Common myeloid progenitor, CD34-positive (primary cell): ENCODE data around the gene NECTIN1. TPM values are rescaled to one million over a fixed set of nuclear protein-coding genes. Genes with fewer than 3 reads are reported as not detected.
A peak's percentile ranks its signal among the peaks of the same experiment; 100 is the strongest.

ENCODE experiments used
- CTCF ChIA-PET: fragments of 350-600 bp; sonication (Branson Sonifier 250); formaldehyde crosslinking; loops from one replicate; lab custom pipeline; 2021; ENCODE audit warnings: antibody characterized with exemption; lab: Charles Lee
- POLR2A ChIA-PET: fragments of 350-600 bp; sonication (Branson Sonifier 250); formaldehyde crosslinking; loops from one replicate; lab custom pipeline; 2021; ENCODE audit warnings: antibody characterized with exemption; lab: Charles Lee
- DNase-seq, 3 donors: peaks; one replicate each; pipeline versions ENCODE4 v3.0.0 to v3.0.0-alpha.2; 2013
- H3K27ac ChIP-seq, 2 experiments: 1 replicate in 1 of 2; 2 replicates in 1 of 2; pipeline ENCODE4 v1.7.0; 2013; ENCODE audit warnings: inconsistent platforms in 2 of 2, low read length in 2 of 2, mild to moderate bottlenecking in 2 of 2, low read depth in 1 of 2, moderate library complexity in 1 of 2; ENCODE audit not compliant: severe bottlenecking in 2 of 2, insufficient read depth in 1 of 2, poor library complexity in 1 of 2
- H3K27me3 ChIP-seq, 5 experiments: replicated peaks in 2 of 5; 1 replicate in 3 of 5; 2 replicates in 2 of 5; pipeline versions ENCODE4 v1.6.1 to v1.7.0; 2013; ENCODE audit warnings: low read length in 4 of 5, mild to moderate bottlenecking in 2 of 5, moderate library complexity in 2 of 5, inconsistent platforms in 1 of 5; ENCODE audit not compliant: insufficient read depth in 5 of 5, control insufficient read depth in 4 of 5
- H3K36me3 ChIP-seq, 4 experiments: 1 replicate in 2 of 4; 2 replicates in 2 of 4; pipeline versions ENCODE4 v1.6.1 to v1.7.0; 2013; ENCODE audit warnings: low read length in 3 of 4, control low read depth in 1 of 4, mild to moderate bottlenecking in 1 of 4; ENCODE audit not compliant: control insufficient read depth in 4 of 4, insufficient read depth in 4 of 4
- H3K4me1 ChIP-seq, 4 experiments: 1 replicate in 3 of 4; 2 replicates in 1 of 4; pipeline versions ENCODE4 v1.6.1 to v1.7.1; 2013; ENCODE audit warnings: low read length in 3 of 4, mild to moderate bottlenecking in 3 of 4, control low read depth in 1 of 4, inconsistent platforms in 1 of 4, moderate library complexity in 1 of 4; ENCODE audit not compliant: control insufficient read depth in 4 of 4, insufficient read depth in 4 of 4; ENCODE audit errors: control extremely low read depth in 1 of 4
- H3K4me3 ChIP-seq, 7 experiments: 1 replicate in 4 of 7; 2 replicates in 3 of 7; pipeline versions ENCODE4 v1.5.1 to v1.7.0; 2013; ENCODE audit warnings: mild to moderate bottlenecking in 7 of 7, low read length in 6 of 7, moderate library complexity in 6 of 7, inconsistent platforms in 2 of 7, low read depth in 2 of 7, control low read depth in 1 of 7; ENCODE audit not compliant: insufficient read depth in 4 of 7, control insufficient read depth in 1 of 7; ENCODE audit errors: extremely low read depth in 1 of 7
- H3K9me3 ChIP-seq, 5 experiments: 1 replicate in 4 of 5; 2 replicates in 1 of 5; pipeline versions ENCODE4 v1.6.1 to v1.7.1; 2013; ENCODE audit warnings: low read length in 4 of 5, mild to moderate bottlenecking in 2 of 5, inconsistent platforms in 1 of 5, low read depth in 1 of 5, moderate library complexity in 1 of 5; ENCODE audit not compliant: control insufficient read depth in 4 of 5, insufficient read depth in 2 of 5; ENCODE audit errors: control extremely low read depth in 1 of 5
- WGBS: methylation state at CpG from one replicate; pipeline ENCODE4 v1.1.5; 2013; ENCODE audit not compliant: insufficient coverage; 5-methylcytosine and 5-hydroxymethylcytosine counted together
- polyA plus RNA-seq: library from polyadenylated mRNA; unstranded; fragments of 120-200 nt; gene quantifications from one replicate; pipeline ENCODE4 v1.2.1, GENCODE V29; 2013

NECTIN1 gene
- 9.3 TPM for polyA plus RNA-seq

DNA sequence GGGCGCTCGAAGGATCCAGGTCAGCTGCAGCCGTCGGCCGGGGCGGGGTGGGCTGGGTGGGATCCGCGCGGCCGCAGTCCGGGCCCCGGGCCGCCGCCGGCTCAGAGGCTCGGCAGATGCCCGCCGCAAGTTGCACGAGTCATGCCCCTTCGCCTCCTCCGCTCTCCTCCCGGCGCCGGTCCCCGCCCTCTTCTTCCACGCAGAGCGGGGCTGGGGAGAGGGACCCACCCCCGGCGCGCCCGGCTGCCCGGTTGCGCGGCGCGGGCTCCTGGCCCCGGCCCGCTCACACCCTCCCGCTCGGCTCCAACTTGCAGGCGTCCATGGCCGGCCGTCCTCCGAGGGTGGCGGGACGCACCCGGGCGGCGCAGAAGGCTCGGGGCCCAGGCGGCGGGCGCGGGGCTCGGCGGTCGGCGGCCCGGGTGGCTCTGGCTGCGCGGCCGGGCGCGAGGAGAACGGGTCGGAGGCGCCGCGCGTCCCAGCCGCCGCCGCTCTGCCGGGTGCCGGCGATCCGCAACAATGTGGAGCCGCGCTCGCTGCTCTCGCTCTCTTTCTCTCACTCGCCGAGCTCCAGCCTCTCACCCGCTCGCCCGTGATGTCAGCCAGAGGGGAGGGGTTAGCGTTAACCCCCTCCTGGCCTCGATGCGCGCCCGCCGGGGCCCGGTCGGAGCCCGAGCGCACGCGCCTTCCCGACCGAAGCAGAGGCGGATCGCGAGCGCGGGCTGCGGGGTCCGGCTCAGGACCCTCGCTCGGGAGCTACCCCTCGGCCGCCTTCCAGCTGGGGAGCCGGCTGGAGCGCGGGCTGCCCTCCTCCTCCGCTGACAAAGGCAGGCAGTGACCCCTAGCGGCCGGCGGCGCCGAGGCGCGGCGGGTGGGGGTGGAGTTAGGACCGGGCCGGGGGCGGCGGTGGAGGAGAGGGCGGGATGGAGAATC lies at the start of gene NECTIN1:
Gene NECTIN1, minus strand, starts transcription at position 550 of the 930 bp plus-strand sequence. CDS start 647 bp downstream, outside the sequence.
- POLR2A ChIA-PET = interaction anchor here (0.7 to 1.9 kb wide), 4 partner anchors 14 to 57 kb away, joined by 3 to 5 read pairs (median 4); no protein-coding TSS in a partner anchor
- 0% methylated on average over 110 of the region's 128 CpGs for WGBS
- no peaks in the 10 kb centered on the region for H3K36me3 ChIP-seq

GRCh38 chr11:119778391-119779194 lies 49.6 kb upstream of the NECTIN1 start:
- WGBS = 86% methylated on average over 14 of the region's 15 CpGs
- H3K4me1 ChIP-seq = no peaks in the 10 kb centered on the region
- DNase-seq = no peak
- H3K4me3 ChIP-seq = no peak overlapping the region
- no peaks in the 10 kb centered on the region for H3K9me3 ChIP-seq
- peaks cover 0 to 53% (median 4%) of the 10 kb centered on the region in 5 experiments for H3K27me3 ChIP-seq
- ChIA-PET CTCF (no interaction called here), POLR2A (no interaction called here)
- H3K27ac ChIP-seq = no peak overlapping the region
- no peaks in the 10 kb centered on the region for H3K36me3 ChIP-seq

More for the DNA sequence above, at the start of gene NECTIN1:
- CTCF ChIA-PET = interaction anchor here (0.7 to 4.2 kb wide), 27 partner anchors 8 to 248 kb away, joined by 3 to 59 read pairs (median 4); no protein-coding TSS in a partner anchor
- peaks cover 0 to 4% (median 2%) of the 10 kb centered on the region in 5 experiments for H3K9me3 ChIP-seq
- DNase-seq = peak; percentile 78 to 91 (median 87)
- peaks cover 3 to 39% (median 30%) of the 10 kb centered on the region in 4 experiments for H3K4me1 ChIP-seq
- peaks cover 0 to 41% (median 14%) of the 10 kb centered on the region in 5 experiments for H3K27me3 ChIP-seq
- peak within 1 kb of the TSS; percentile 59 to 76 (median 66) for H3K4me3 ChIP-seq
- H3K27ac ChIP-seq = no peak within 1 kb of the TSS

DNA sequence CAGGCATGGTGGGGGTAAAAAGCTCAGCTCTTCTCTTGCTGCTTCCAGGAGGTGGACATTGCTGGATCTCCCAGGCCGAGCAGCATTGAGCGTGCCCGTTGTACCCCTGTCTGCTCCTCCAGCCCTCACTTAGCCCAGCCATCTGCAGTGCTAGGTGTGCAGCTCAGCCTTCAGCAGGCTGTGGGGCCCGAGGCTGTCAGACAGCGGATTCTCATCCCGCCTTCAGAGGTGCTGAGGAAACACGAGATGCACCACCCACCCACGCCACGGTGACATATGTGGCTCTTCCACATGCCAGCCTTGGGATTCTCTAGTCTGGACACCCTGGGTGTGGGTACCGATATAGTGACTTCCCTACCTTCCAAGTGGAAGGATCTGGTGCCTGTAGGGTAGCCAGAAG lies 48.9 kb upstream of the NECTIN1 start:
- no peaks in the 10 kb centered on the region for H3K36me3 ChIP-seq
- POLR2A ChIA-PET = no interaction called here
- no peak for DNase-seq
- no peaks in the 10 kb centered on the region for H3K4me1 ChIP-seq
- no peak overlapping the region for H3K27ac ChIP-seq
- CTCF ChIA-PET = no interaction called here
- peaks cover 0 to 53% (median 4%) of the 10 kb centered on the region in 5 experiments for H3K27me3 ChIP-seq
- H3K4me3 ChIP-seq = no peak overlapping the region
- no peaks in the 10 kb centered on the region for H3K9me3 ChIP-seq
- WGBS = 90% methylated on average over 10 of the region's 10 CpGs

DNA sequence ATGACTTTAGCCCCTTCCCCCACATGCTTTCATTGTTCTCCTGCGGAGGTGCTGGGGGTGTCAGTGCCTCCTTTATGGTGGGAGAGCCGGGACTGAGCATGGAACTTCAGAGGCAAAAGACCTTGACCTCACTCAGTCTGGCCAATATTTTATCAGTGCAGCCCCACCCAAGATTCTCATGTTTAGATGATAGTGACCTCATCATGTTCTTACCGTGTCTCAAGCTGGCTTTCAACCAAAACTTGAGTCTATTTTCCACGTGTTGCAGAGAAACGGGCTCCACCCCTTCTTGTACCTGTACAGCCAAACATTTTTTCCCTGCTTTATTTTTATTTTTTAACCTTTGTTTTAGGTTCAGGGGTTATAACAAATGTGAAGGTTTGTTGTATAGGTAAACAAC lies 47.7 kb upstream of the NECTIN1 start:
- ChIA-PET CTCF (no interaction called here), POLR2A (no interaction called here)
- Histone ChIP-seq H3K4me1 (no peaks in the 10 kb centered on the region), H3K9me3 (no peaks in the 10 kb centered on the region), H3K36me3 (no peaks in the 10 kb centered on the region), H3K4me3 (no peak overlapping the region), H3K27ac (no peak overlapping the region), H3K27me3 (peaks cover 0 to 44% (median 4%) of the 10 kb centered on the region in 5 experiments)
- no peak for DNase-seq
- WGBS = 74% methylated on average over 3 of the region's 5 CpGs

DNA sequence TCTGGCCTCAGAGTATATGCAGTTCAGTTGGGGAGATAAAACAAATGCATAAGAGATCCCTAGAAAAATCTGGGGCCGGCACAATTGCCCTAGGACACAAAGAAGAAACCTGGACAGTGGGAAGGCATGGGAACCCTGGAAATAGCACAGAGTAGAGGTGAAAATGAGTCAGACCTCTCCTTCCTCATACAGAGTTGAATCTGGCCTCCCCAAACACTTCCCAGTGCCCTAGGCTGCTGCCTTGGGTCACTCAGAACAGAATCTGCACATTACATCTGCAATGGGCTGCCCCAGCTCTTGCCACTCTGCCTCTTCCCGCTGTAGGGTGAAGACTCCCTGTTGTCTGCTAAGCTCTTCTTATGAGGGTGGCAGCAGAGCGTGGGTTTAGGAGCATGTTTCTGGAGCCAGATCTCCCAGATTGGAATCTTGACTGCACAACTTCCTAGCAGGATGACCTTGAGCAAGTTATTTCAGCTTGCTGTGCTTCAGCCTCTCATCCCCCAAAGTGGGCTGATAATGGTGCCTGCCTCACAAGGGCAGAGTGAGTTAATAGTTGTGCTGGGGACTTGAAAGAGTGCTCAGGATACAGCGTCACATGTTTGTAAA lies 47.1 kb upstream of the NECTIN1 start:
- Histone ChIP-seq H3K36me3 (no peaks in the 10 kb centered on the region), H3K9me3 (no peaks in the 10 kb centered on the region), H3K27ac (no peak overlapping the region), H3K4me1 (no peaks in the 10 kb centered on the region), H3K4me3 (no peak overlapping the region), H3K27me3 (peaks cover 0 to 42% (median 4%) of the 10 kb centered on the region in 5 experiments)
- CTCF ChIA-PET = no interaction called here
- whole genome bisulfite sequencing = 64% methylated on average over 2 of the region's 4 CpGs
- POLR2A ChIA-PET = no interaction called here
- DNase-seq = no peak

GRCh38 chr11:119774172-119774763 lies 45.3 kb upstream of the NECTIN1 start:
- Histone ChIP-seq H3K36me3 (no peaks in the 10 kb centered on the region), H3K9me3 (no peaks in the 10 kb centered on the region), H3K4me1 (no peaks in the 10 kb centered on the region), H3K27me3 (peaks cover 0 to 45% (median 6%) of the 10 kb centered on the region in 5 experiments), H3K4me3 (no peak overlapping the region), H3K27ac (no peak overlapping the region)
- DNase-seq = peak; percentile 33 to 69 (median 66)
- ChIA-PET CTCF (no interaction called here), POLR2A (no interaction called here)
- no CpG with 5 or more reads among the region's 1 CpG for WGBS
